ENCODE results near the gene PLA2G4F.

Gene PLA2G4F

GRCh38 chr15:42108189-42108588 lies 48.2 kb downstream of the PLA2G4F start:
- no peak for TF ChIP-seq CTCF (IDR thresholded peaks at IDR 0.05; ENCODE audit: low read depth, low read length)
- H3K4me3 ChIP-seq (ENCODE audit: low read depth, low read length): no peak overlapping the region

GRCh38 chr15:42107473-42107872 lies 49.0 kb downstream of the PLA2G4F start:
- H3K4me3 ChIP-seq (ENCODE audit: low read depth, low read length): no peak overlapping the region

GRCh38 chr15:42106288-42106687 lies 50.1 kb downstream of the PLA2G4F start:
- no peak for TF ChIP-seq CTCF (IDR thresholded peaks at IDR 0.05; ENCODE audit: low read depth, low read length)
- no peak overlapping the region for H3K4me3 ChIP-seq (ENCODE audit: low read depth, low read length)

More at GRCh38 chr15:42107473-42107872, 49.0 kb downstream of the PLA2G4F start:
- no peak for TF ChIP-seq CTCF (IDR thresholded peaks at IDR 0.05; ENCODE audit: low read depth, low read length)

GRCh38 chr15:42104095-42104891 lies 52.1 kb downstream of the PLA2G4F start:
- H3K4me3 ChIP-seq (ENCODE audit: low read depth, low read length): no peak overlapping the region
- no peak for TF ChIP-seq CTCF (IDR thresholded peaks at IDR 0.05; ENCODE audit: low read depth, low read length)

GRCh38 chr15:42102646-42103235 lies 53.7 kb downstream of the PLA2G4F start:
- H3K4me3 ChIP-seq (ENCODE audit: low read depth, low read length): no peak overlapping the region
- TF ChIP-seq CTCF (IDR thresholded peaks at IDR 0.05; ENCODE audit: low read depth, low read length): no peak

- TF ChIP-seq CTCF (IDR thresholded peaks at IDR 0.05; ENCODE audit: low read depth, low read length): no peak
- no peak overlapping the region for H3K4me3 ChIP-seq (ENCODE audit: low read depth, low read length)
Measured at GRCh38 chr15:42101861-42102260, 54.6 kb downstream of the PLA2G4F start.

Measured in WI38 (cell line).